NAMALWA (cell line): ENCODE results near the gene FNDC3B.

Experiments used
- DNase-seq: peaks from one replicate; pipeline ENCODE4 v3.0.0-alpha.2; 2015; ENCODE audit warnings: low spot score

Gene FNDC3B

GRCh38 chr3:172119266-172119969, 80.0 kb downstream of the FNDC3B start:
- DNase-seq, result no peak

GRCh38 chr3:172120912-172121311, 81.5 kb downstream of the FNDC3B start:
- DNase-seq, result no peak

DNA sequence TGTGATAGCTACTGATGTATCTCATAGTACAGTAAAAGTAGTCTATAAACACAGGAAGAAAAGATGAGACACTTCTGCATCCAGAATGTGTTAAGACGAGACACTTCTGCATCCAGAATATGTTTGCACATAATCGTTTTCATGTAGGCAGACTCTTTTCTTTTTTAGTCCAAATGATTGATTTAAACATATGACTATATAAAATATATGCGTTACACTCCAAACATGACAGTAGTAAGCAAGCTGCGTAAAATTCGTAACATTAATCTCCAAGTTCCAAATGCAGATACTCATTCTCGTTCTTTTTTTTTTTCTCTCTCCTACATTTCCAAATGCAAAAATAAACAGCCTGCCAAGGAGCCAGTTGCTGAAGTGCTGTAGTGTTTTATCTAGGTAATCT, 82.6 kb downstream of the FNDC3B start:
- no peak for DNase-seq

DNA sequence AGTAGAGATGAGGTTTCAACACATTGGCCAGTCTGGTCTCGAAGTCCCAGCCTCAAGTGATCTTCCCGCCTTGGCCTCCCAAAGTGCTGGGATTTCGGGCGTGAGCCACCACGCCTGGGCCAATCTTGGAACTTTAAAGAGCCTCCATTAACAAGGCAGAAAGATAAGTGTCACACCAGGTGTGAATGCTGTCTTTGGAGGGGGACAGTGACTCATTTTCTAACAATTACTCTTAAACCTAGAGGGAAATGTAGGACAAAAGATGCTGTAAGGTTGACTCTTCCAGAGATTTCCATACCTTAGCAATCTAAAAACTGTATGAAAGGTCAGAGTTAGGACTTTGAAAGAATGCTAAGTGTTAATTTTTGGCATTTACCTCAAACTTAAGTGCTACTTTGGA, 84.9 kb downstream of the FNDC3B start:
- DNase-seq, result no peak

DNA sequence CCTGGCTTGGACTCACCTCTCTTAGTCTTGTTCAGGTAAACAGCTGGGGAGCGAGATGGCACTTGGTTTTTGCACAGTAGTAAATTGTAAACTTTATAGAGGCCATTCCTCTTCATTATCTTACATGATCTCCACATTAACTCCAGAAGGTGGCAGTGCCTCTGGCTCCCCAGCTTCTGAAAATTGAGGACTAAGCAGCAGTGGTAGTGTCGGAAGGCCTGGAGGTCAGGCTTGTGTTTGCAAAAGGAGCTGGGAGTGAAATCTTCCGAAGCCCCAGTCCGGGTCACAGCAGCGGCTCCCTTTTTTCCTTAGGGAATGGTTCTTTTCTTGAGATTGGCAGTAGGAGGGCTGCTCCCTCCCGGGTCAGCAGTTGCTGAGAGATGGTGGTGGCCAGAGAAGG, 85.7 kb downstream of the FNDC3B start:
- no peak for DNase-seq

- DNase-seq, result no peak
Observed at GRCh38 chr3:172125963-172126457, 86.6 kb downstream of the FNDC3B start.

DNA sequence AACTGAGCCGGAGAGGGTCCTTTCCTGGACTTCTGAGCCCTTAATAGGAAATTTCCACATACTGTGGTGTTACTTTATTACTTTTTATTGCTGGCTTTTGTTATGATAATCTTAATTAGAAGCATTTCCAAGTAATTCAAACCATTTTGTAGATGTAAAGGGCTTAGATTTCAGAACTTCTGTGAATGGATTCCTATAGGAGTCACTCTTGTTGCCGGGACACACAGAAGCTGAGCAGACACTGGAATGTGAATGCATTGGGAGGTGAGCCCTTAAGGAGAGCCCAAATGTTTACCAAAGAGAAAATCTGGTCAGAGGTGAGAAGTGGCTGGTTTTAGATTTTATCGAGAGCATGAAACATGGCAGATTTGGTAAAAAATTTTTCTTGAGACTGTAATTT, 87.4 kb downstream of the FNDC3B start:
- DNase-seq, result no peak

GRCh38 chr3:172127141-172127540, 87.8 kb downstream of the FNDC3B start:
- DNase-seq, result no peak

GRCh38 chr3:172127929-172128580, 88.7 kb downstream of the FNDC3B start:
- DNase-seq, result no peak

- DNase-seq, result no peak
Observed at GRCh38 chr3:172128858-172129257, 89.5 kb downstream of the FNDC3B start.

DNA sequence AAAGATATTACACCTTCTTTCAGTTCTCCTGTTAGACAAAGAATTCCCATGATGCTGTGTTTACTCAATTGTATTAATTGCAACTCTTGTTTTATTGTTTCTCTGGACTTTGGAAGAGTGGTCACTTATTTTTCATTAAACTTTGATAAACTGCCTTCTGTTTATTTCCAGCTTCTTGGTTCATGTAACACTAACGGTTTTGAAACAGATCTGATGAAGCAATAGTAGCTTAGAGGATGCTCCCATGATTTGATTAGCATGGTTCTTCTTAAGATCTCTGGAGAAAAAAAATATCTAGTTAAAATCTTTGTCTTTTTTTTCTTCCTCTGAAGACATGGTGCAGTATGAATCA, 90.1 kb downstream of the FNDC3B start:
- DNase-seq, result no peak

- no peak for DNase-seq
Observed at GRCh38 chr3:172129850-172130716, 90.7 kb downstream of the FNDC3B start.

GRCh38 chr3:172130717-172131050, 91.3 kb downstream of the FNDC3B start:
- DNase-seq, result no peak

DNA sequence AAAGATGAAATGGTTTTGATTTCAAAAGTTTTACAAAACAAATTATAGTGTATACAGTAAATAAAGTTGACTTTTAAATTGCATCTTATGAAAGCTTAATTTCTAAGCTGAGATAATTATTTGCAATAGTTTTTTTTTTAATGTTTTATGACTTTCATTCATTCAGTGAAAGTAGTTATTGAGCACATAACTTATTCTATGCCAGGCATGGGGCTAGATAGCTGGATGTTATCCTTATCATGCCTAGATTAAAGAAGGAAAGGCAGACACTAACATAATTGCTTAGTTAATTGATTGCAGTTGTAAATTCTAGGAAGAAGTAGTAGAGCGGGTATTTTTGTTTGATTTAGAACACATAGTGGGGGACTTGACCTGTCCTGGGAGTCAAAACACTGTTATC, 92.4 kb downstream of the FNDC3B start:
- DNase-seq, result no peak

DNA sequence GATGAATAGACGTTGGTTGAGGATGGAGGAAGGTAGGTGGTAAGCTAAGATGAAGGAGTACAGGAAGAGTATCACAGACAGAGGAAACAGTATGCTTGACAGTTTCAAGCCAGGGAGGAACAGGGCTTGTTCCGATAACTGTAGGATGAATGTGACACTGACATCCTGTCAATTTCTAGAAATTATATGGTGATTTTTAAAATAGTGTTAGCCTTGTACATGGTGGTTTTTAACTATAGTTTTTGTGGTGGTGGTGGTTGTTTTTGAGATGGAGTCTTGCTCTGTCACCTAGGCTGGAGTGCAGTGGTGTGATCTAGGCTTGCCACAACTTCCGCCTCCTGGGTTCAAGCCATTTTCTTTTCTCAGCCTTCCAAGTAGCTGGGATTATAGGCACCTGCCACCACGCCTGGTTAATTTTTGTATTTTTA, 92.8 kb downstream of the FNDC3B start:
- no peak for DNase-seq

GRCh38 chr3:172132721-172133311, 93.4 kb downstream of the FNDC3B start:
- DNase-seq, result no peak

DNA sequence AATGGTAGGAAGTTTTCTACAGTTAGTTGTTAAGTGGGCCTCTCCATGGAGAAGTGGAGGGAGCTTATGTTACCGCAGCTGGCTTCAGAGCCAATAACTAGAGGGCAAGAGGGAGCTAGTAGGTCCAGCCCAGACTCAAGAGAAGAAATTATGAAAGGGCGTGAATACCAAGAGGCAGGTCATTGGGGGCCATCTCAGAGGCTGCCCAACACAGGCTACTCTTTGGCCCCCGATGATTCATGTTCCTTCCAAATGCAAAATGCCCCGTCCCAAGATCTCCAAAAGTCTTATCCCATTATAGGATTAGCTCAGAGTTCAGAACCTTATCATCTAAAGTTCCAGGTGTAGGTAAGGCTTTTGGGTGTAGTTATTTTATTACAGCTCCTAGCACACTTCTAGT, 94.5 kb downstream of the FNDC3B start:
- DNase-seq, result no peak

DNA sequence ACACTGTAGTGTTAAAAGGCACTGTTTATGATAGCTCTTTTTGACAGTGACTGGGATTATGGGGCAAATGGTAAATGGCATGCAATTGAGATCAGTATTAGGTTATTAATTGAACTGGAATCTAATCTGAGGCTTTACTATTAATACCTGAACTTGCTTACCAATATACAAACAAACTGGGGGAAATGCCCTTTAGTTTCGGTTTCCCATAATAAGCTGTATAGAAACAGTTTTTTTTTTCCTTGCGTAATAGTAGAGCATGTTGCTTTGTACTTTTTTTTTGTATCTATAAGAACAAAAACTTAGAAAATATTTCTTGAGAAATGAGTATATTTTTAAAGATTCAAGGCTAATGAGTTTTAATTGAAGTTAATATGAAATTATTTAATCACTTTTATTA, 95.0 kb downstream of the FNDC3B start:
- no peak for DNase-seq

DNA sequence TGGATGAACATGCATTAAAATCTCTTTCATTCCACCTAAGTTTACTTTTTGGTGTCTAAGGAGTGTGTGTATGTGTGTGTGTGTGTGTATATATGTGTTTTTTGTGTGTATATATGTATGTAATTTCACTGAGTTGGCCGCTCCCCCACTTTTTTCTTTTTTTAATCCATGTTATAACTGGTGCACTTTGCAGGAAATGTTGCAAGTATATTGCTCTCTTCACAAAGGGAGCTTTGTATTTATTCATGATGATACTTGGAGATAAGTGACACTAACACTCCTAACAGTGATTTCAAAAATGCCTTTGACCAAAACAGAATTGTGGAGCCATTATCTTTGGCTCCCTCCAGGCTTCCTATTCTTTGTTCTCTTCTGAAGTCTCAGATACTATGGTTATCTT, 95.8 kb downstream of the FNDC3B start:
- DNase-seq, result no peak

- DNase-seq, result no peak
Observed at GRCh38 chr3:172135820-172136219, 96.4 kb downstream of the FNDC3B start.

GRCh38 chr3:172136330-172136729, 97.0 kb downstream of the FNDC3B start:
- DNase-seq, result no peak
